Skeletal muscle tissue (tissue), 4 donors: ENCODE measurements around the gene LRRC52. TPM values are rescaled to one million over a fixed set of nuclear protein-coding genes. Genes with fewer than 3 reads are reported as not detected.

Source experiments
- H3K27ac ChIP-seq: one replicate; pipeline ENCODE4 v1.7.0; 2013; ENCODE audit warnings: mild to moderate bottlenecking, low read depth, low read length, inconsistent platforms
- H3K27me3 ChIP-seq, 3 donors: one replicate each; pipeline ENCODE4 v1.7.0; 2013; ENCODE audit warnings: low read length in 3 of 3; ENCODE audit not compliant: control insufficient read depth in 3 of 3, insufficient read depth in 3 of 3
- H3K36me3 ChIP-seq, 3 donors: one replicate each; pipeline ENCODE4 v1.7.0; 2013; ENCODE audit warnings: low read length in 3 of 3; ENCODE audit not compliant: control insufficient read depth in 3 of 3, insufficient read depth in 3 of 3
- H3K4me1 ChIP-seq, 3 donors: one replicate each; pipeline ENCODE4 v1.7.0; 2013; ENCODE audit warnings: low read length in 3 of 3, mild to moderate bottlenecking in 3 of 3; ENCODE audit not compliant: control insufficient read depth in 3 of 3, insufficient read depth in 3 of 3
- H3K4me3 ChIP-seq, 3 donors: one replicate each; pipeline ENCODE4 v1.7.0; 2013; ENCODE audit warnings: low read length in 3 of 3
- H3K9ac ChIP-seq, 3 donors: one replicate each; pipeline ENCODE4 v1.7.0; 2013; ENCODE audit warnings: low read length in 3 of 3, mild to moderate bottlenecking in 3 of 3, moderate library complexity in 2 of 3, low read depth in 1 of 3
- H3K9me3 ChIP-seq, 3 donors: one replicate each; pipeline ENCODE4 v1.7.0; 2013; ENCODE audit warnings: low read length in 3 of 3; ENCODE audit not compliant: control insufficient read depth in 3 of 3
- total RNA-seq: library from RNA; depleted of rRNA; stranded (reverse); fragments of >200 nt; gene quantifications from one replicate; pipeline ENCODE4 v1.2.3, GENCODE V29; 2014
- donor health status: Osteomylitis.

LRRC52 gene
- total RNA-seq, 1 donor from 2014 or later = 0.52 TPM

DNA sequence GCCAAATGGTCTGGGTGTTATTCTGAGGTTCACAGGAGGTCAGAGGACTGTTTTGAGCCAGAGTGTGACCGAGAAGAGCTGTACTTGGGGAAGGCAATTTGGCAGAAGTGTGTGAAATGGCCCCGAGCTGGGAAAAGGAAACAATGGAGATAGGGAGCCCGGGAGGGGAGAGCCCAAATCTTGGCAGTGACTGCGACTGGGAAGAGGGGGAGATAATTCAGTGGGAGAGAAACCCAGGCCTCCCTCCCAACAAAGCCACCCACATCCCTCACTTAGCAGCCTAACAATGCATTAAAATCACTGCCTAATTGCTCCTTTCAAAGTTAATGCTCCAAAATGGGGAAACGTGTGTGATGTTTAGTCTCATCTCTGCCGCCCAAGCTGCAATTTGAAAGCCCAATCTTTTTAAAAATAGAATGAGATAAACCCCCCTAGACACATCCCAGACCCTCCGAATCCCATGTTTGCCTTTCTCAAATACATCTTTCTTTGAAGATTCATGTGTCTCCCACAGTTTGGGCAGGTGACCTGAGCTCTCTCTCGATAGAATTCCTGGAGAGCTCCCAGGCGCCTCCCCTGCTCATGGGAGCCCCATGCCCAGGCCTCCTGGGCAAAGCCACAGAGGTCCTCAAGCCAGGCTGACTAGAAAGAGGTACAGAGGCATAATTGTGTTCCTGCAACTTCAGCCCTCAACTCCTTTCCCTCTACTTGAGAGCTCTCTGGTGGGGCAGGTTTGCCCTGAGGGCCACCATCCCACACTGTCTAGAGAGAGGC, 17.3 kb downstream of the LRRC52 start:
- no peaks in the 10 kb centered on the region for H3K36me3 ChIP-seq
- no peaks in the 10 kb centered on the region for H3K9me3 ChIP-seq
- no peak overlapping the region for H3K27ac ChIP-seq
- H3K4me1 ChIP-seq = no peaks in the 10 kb centered on the region
- no peak overlapping the region for H3K4me3 ChIP-seq
- peaks cover 0 to 3% (median 0%) of the 10 kb centered on the region in 3 donors for H3K27me3 ChIP-seq
- no peak overlapping the region for H3K9ac ChIP-seq

DNA sequence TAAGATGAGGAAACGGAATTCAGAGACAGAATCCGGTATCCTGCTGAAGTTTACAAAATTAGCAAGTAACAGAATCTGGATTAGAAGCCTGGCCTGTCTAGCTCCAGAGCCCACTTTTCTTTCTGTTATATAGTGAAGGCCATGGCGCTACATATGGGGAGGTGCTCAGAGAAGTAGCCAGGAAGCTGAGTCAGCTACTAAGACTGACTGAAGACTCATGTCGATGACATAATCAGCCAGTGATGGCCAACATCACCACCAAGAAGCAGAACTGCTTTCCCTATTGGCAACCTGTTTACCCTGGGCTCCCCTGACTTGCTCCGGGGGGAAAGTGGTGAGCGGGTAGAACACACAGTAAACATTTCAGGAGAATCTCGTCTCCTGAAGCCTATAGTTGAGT, 18.8 kb downstream of the LRRC52 start:
- Histone ChIP-seq H3K36me3 (no peaks in the 10 kb centered on the region), H3K4me1 (no peaks in the 10 kb centered on the region), H3K9ac (no peak overlapping the region), H3K9me3 (no peaks in the 10 kb centered on the region), H3K27ac (no peak overlapping the region), H3K4me3 (no peak overlapping the region), H3K27me3 (peaks cover 0 to 3% (median 0%) of the 10 kb centered on the region in 3 donors)

DNA sequence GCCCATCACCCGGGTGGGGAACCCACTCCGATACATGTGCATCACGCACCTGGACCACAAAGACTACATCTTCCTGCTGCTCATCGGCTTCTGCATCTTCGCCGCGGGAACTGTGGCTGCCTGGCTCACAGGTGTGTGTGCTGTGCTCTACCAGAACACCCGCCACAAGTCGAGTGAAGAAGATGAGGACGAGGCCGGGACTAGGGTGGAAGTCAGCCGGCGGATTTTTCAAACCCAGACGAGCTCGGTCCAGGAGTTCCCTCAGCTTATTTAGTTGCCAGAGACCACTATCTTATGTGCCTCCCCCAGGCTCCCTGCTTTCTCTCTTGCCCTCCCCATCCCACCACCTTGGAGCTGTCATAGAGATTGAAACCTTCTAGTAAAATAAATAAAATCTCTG, 19.8 kb downstream of the LRRC52 start:
- H3K27me3 ChIP-seq = no peaks in the 10 kb centered on the region
- H3K27ac ChIP-seq = no peak overlapping the region
- no peaks in the 10 kb centered on the region for H3K36me3 ChIP-seq
- no peaks in the 10 kb centered on the region for H3K4me1 ChIP-seq
- H3K9me3 ChIP-seq = no peaks in the 10 kb centered on the region
- H3K9ac ChIP-seq = no peak overlapping the region
- no peak overlapping the region for H3K4me3 ChIP-seq

DNA sequence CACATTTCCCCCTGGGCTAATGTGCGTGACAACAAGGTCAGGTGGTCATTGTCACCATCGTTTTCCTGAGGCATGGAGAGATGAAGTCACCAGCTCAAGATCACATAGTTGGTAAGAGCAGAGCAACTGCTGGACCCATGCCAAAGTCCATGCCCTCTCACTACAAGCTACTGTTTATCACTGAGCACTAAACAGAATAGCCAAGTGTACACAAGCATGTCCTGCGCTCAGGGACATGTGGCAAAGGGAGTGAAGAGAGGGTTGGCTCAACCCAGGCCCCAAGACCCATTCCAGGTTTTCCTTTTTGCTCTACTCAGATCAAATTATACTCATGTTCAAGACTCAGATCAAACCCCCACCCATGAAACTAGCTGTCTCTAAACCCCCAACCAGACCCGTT, 20.8 kb downstream of the LRRC52 start:
- H3K4me1 ChIP-seq = no peaks in the 10 kb centered on the region
- H3K27me3 ChIP-seq = no peaks in the 10 kb centered on the region
- H3K9ac ChIP-seq = no peak overlapping the region
- no peaks in the 10 kb centered on the region for H3K36me3 ChIP-seq
- no peak overlapping the region for H3K27ac ChIP-seq
- no peak overlapping the region for H3K4me3 ChIP-seq
- H3K9me3 ChIP-seq = no peaks in the 10 kb centered on the region

DNA sequence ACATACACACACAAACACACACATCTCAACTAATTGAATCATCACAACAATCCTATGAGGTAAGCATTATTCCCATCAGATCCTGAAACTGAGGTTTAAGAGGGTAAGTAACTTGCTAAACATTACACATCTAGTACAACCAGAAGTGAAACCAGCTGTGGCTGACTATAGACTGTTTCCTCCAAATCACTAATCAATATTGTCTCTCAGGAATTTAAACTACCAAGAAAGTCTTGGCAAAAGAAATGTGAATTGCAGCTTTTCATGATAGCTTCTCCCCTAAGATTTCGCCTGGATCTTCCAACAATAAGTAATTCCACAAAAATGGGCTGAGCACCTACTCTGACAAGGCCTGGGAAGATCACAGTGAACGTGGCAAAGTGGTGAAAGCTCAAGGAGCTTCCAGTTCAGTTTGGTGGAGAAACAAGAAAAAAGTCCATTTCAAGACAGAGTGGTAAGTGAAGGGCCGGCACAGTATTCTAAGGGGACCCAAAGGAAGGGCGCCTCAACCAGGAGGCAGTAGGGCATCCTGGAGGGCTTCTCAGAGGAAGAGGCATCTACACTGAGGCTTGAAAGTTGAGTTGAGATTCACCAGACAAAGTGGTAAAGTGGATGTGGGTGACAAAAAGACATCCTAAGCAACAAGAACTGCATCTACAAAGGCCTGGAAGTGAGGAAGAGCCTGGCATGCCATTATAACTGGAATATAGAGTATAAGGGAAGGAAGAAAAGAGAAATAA, 22.1 kb downstream of the LRRC52 start:
- Histone ChIP-seq H3K4me3 (no peak overlapping the region), H3K9ac (no peak overlapping the region), H3K36me3 (no peaks in the 10 kb centered on the region), H3K27ac (no peak overlapping the region), H3K9me3 (no peaks in the 10 kb centered on the region), H3K27me3 (no peaks in the 10 kb centered on the region), H3K4me1 (no peaks in the 10 kb centered on the region)

DNA sequence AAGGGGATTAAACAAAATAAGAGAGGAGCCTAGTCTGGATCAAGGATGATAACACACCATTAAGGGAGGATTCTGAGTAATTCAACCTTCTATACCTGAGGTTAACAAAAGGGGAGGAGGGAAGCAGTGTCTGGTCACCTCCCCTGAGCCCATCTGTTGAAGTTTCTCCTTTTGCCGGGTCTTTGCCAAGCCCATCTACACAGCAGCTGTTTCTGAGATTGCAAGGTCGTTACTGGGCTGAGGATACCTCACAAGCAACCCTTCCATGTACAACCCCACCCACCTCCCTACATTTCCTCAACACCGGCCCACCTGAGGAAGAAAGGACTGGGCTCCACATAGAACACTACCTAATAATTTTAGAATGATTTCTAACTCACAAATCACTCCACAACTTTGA, 26.3 kb downstream of the LRRC52 start:
- H3K27ac ChIP-seq = no peak overlapping the region
- H3K9me3 ChIP-seq = no peaks in the 10 kb centered on the region
- H3K27me3 ChIP-seq = no peaks in the 10 kb centered on the region
- no peaks in the 10 kb centered on the region for H3K36me3 ChIP-seq
- H3K4me1 ChIP-seq = no peaks in the 10 kb centered on the region
- no peak overlapping the region for H3K9ac ChIP-seq
- no peak overlapping the region for H3K4me3 ChIP-seq

DNA sequence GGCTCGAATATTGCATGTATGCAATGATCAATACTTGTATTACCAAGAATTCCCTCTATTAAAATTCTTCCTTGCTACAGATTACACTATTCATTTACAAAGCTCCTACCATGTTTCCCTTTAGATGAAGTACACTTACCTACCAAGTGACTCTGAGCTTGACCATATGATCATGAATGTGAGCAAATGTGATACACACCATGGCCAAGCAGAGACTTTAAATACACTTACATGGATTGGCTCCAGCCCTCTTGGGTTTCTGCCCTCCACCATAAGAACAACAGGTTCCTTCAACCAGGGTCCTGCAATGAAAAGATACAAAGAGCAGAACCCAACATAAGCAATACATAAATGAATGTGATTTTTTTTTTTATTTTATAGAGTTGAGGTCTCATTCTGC, 30.0 kb downstream of the LRRC52 start:
- no peak overlapping the region for H3K27ac ChIP-seq
- no peak overlapping the region for H3K9ac ChIP-seq
- H3K36me3 ChIP-seq = no peaks in the 10 kb centered on the region
- no peak overlapping the region for H3K4me3 ChIP-seq
- H3K4me1 ChIP-seq = no peaks in the 10 kb centered on the region
- H3K9me3 ChIP-seq = no peaks in the 10 kb centered on the region
- no peaks in the 10 kb centered on the region for H3K27me3 ChIP-seq

DNA sequence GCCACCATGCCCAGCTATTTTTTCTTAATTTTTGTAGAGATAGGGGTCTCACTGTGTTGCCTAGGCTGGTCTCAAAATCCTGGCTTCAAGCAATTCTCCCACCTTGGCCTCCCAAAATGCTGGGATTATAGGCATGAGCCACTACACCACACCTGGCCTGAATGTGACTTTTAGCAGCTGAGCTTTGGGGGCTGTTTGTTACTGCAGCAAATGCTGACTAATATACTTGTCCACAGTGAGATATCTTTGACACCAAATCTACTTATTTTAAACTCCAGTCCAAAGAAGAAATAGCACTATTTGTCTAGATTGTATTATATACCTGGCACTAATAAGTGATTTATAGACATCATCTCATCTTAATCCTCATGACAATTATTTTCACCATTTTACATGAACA, 30.5 kb downstream of the LRRC52 start:
- Histone ChIP-seq H3K4me1 (no peaks in the 10 kb centered on the region), H3K27me3 (no peaks in the 10 kb centered on the region), H3K36me3 (no peaks in the 10 kb centered on the region), H3K9me3 (no peaks in the 10 kb centered on the region), H3K27ac (no peak overlapping the region), H3K9ac (no peak overlapping the region), H3K4me3 (no peak overlapping the region)

DNA sequence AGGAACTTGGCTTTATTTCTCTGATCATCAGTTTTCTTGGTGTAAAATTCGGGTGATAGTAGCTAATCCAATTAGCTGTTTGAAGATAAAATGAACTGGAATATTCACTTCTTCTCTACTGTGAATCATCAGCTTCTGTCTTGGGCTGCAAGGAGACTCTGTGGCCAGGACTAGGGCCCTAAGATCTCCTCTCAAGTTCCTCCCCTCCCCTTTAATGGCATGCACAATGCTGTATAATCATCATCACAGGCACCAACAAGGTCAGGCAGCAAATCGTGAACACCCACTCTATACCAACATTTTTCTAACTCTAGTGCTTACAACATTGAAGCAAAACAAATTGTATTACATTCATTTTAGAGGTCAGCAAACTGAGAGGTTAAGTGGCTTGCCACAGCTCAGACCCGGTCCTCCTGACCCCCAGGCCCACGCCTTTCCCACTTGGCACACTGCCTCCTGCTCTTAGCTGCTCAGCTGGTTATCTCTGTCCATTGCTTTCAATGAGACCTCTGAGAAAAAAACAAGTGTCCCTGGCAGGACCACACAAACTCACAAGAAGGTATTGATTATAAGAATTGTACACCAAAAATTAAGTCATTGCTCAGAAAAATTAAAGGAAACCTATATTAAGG, 31.8 kb downstream of the LRRC52 start:
- Histone ChIP-seq H3K36me3 (no peaks in the 10 kb centered on the region), H3K27ac (no peak overlapping the region), H3K4me1 (no peaks in the 10 kb centered on the region), H3K4me3 (no peak overlapping the region), H3K9me3 (no peaks in the 10 kb centered on the region), H3K27me3 (no peaks in the 10 kb centered on the region), H3K9ac (no peak overlapping the region)

DNA sequence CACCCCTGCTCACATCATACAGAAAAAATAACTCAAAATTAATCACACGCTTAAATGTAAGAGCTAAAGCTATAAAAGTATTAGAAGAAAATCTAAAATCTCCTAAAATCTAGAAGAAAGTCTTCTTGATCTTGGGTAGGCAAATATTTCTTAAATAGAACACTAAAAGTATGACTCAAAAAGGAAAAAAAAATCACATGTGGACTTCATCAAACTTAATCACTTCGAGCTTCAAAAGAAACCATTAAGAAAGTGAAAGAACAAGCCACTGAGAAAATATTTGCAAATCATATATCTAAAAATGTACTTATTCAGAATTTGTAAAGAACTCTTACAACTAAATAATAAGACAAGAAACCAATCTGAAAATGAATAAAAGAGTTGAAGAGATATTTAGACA, 32.7 kb downstream of the LRRC52 start:
- Histone ChIP-seq H3K9ac (no peak overlapping the region), H3K4me1 (no peaks in the 10 kb centered on the region), H3K36me3 (no peaks in the 10 kb centered on the region), H3K4me3 (no peak overlapping the region), H3K9me3 (no peaks in the 10 kb centered on the region), H3K27me3 (no peaks in the 10 kb centered on the region), H3K27ac (no peak overlapping the region)
